IMR-90 (cell line): ENCODE data around the gene FARP1. TPM values are rescaled to one million over a fixed set of nuclear protein-coding genes. Genes with fewer than 3 reads are reported as not detected.

Experiments
- ATAC-seq: fragments of 200-7000 bp; cut with Tn5 transposase; 2 replicates; pipeline ENCODE4 v1.9.1; 2020; ENCODE audit warnings: low read depth, mild to moderate bottlenecking, moderate library complexity
- BruUV-seq: library from RNA; stranded (reverse); fragments of 400-500 nt; replicated peaks from 2 replicates; lab custom pipeline; 2021; lab: Mats Ljungman, UMichigan
- CTCF ChIA-PET: fragments of 300-600 bp; formaldehyde crosslinking; extraction: SDS; loops from one replicate; lab custom pipeline; 2021; ENCODE audit warnings: antibody characterized with exemption; lab: Yijun Ruan, JAX
- POLR2A ChIA-PET: fragments of 300-600 bp; sonication (Branson Sonifier 250); formaldehyde crosslinking; loops from one replicate; lab custom pipeline; 2022; ENCODE audit warnings: antibody characterized with exemption; ENCODE audit not compliant: unreplicated experiment; lab: Charles Lee
- DNase-seq: peaks from one replicate; pipeline ENCODE4 v3.0.0; 2013
- H2AFZ ChIP-seq: replicated peaks from 2 replicates; pipeline ENCODE3; 2013; ENCODE audit warnings: low read length, mild to moderate bottlenecking; ENCODE audit not compliant: poor library complexity
- H2AK5ac ChIP-seq: 2 replicates; pipeline ENCODE4 v1.6.1; 2013; ENCODE audit warnings: low read depth, low read length, inconsistent platforms
- H2AK9ac ChIP-seq: replicated peaks from 2 replicates; pipeline ENCODE3; 2013; ENCODE audit warnings: mild to moderate bottlenecking, low read depth, low read length, moderate library complexity; ENCODE audit not compliant: poor library complexity
- H2BK120ac ChIP-seq: 2 replicates; pipeline ENCODE4 v1.6.1; 2013; ENCODE audit warnings: low read depth, low read length, inconsistent platforms
- H2BK15ac ChIP-seq: 3 replicates; pipeline ENCODE4 v1.6.1; 2013; ENCODE audit warnings: low read depth, low read length, inconsistent platforms
- H2BK20ac ChIP-seq: 2 replicates; pipeline ENCODE4 v1.6.1; 2013; ENCODE audit warnings: low read depth, mild to moderate bottlenecking, inconsistent platforms, low read length, moderate library complexity
- H2BK5ac ChIP-seq: 2 replicates; pipeline ENCODE4 v1.6.1; 2013; ENCODE audit warnings: mild to moderate bottlenecking, low read depth, low read length, inconsistent platforms; ENCODE audit not compliant: poor library complexity, severe bottlenecking
- H3K14ac ChIP-seq: replicated peaks from 2 replicates; pipeline ENCODE4 v1.6.1; 2013; ENCODE audit warnings: low read depth, low read length, inconsistent platforms
- H3K18ac ChIP-seq: 2 replicates; pipeline ENCODE4 v1.6.1; 2013; ENCODE audit warnings: low read depth, low read length, control low read depth
- H3K23ac ChIP-seq: 2 replicates; pipeline ENCODE4 v1.6.1; 2013; ENCODE audit warnings: low read depth, low read length, inconsistent platforms
- H3K27ac ChIP-seq: 2 replicates; pipeline ENCODE4 v1.5.1; 2013; ENCODE audit warnings: mild to moderate bottlenecking, control low read depth, low read length; ENCODE audit not compliant: insufficient read depth
- H3K27me3 ChIP-seq: 2 replicates; pipeline ENCODE4 v1.6.1; 2013; ENCODE audit warnings: low read length; ENCODE audit not compliant: control insufficient read depth, insufficient read depth
- H3K36me3 ChIP-seq: 2 replicates; pipeline ENCODE4 v1.6.1; 2013; ENCODE audit warnings: low read length, mixed read lengths; ENCODE audit not compliant: control insufficient read depth, insufficient read depth
- H3K4ac ChIP-seq: 2 replicates; pipeline ENCODE4 v1.6.1; 2013; ENCODE audit warnings: low read depth, low read length, inconsistent platforms
- H3K4me1 ChIP-seq: 2 replicates; pipeline ENCODE4 v1.6.1; 2013; ENCODE audit warnings: low read length, mixed read lengths; ENCODE audit not compliant: control insufficient read depth, insufficient read depth
- H3K4me2 ChIP-seq: 2 replicates; pipeline ENCODE4 v1.6.1; 2013; ENCODE audit warnings: low read depth, mild to moderate bottlenecking, control low read depth, low read length, moderate library complexity
- H3K4me3 ChIP-seq: 2 replicates; pipeline ENCODE4 v1.5.1; 2013; ENCODE audit warnings: low read depth, mild to moderate bottlenecking, control low read depth, low read length, moderate library complexity; ENCODE audit not compliant: insufficient read depth
- H3K56ac ChIP-seq: 2 replicates; pipeline ENCODE4 v1.6.1; 2013; ENCODE audit warnings: low read length, inconsistent platforms; ENCODE audit not compliant: insufficient read depth; ENCODE audit errors: extremely low read depth
- H3K79me1 ChIP-seq, 2 experiments: 2 replicates each; pipeline ENCODE4 v1.6.1; 2013; ENCODE audit warnings: low read length in 2 of 2, inconsistent platforms in 1 of 2, low read depth in 1 of 2
- H3K9ac ChIP-seq: 2 replicates; pipeline ENCODE4 v1.6.1; 2013; ENCODE audit warnings: low read depth, low read length, control low read depth
- H3K9me1 ChIP-seq: 2 replicates; pipeline ENCODE4 v1.6.1; 2013; ENCODE audit warnings: low read length, inconsistent platforms; ENCODE audit not compliant: insufficient read depth
- H3K9me3 ChIP-seq: 2 replicates; pipeline ENCODE4 v1.6.1; 2013; ENCODE audit warnings: low read length; ENCODE audit not compliant: control insufficient read depth, insufficient read depth
- H4K20me1 ChIP-seq: 2 replicates; pipeline ENCODE4 v1.6.1; 2013; ENCODE audit warnings: low read length, inconsistent platforms; ENCODE audit not compliant: insufficient read depth
- H4K5ac ChIP-seq: 2 replicates; pipeline ENCODE4 v1.6.1; 2013; ENCODE audit warnings: mild to moderate bottlenecking, low read depth, low read length, control low read depth
- H4K8ac ChIP-seq, 2 experiments: 2 replicates each; pipeline ENCODE4 v1.6.1; 2013; ENCODE audit warnings: low read depth in 2 of 2, low read length in 2 of 2, control low read depth in 1 of 2, inconsistent platforms in 1 of 2
- H4K91ac ChIP-seq: 2 replicates; pipeline ENCODE4 v1.6.1; 2013; ENCODE audit warnings: low read depth, low read length, inconsistent platforms; ENCODE audit not compliant: insufficient read depth
- MXI1 ChIP-seq: IDR thresholded peaks from 2 replicates; pipeline ENCODE4 v1.6.1; 2012; ENCODE audit warnings: low read depth, mild to moderate bottlenecking, low read length, moderate library complexity, borderline replicate concordance
- RCOR1 ChIP-seq: IDR thresholded peaks from 2 replicates; pipeline ENCODE4 v1.6.1; 2012; ENCODE audit warnings: mild to moderate bottlenecking, low read length, improper control_type of control experiment; ENCODE audit not compliant: insufficient replicate concordance
- RFX5 ChIP-seq: IDR thresholded peaks from 2 replicates; pipeline ENCODE4 v1.8.0; 2012; ENCODE audit warnings: low read depth, mild to moderate bottlenecking, low read length, moderate library complexity
- SMC3 ChIP-seq: fragments of 150-350 bp; IDR thresholded peaks from 2 replicates; pipeline ENCODE4 v1.6.1; 2016; ENCODE audit warnings: low read depth, mild to moderate bottlenecking, antibody characterized with exemption, low read length, moderate library complexity
- WGBS, 2 experiments: methylation state at CpG; one replicate each; pipeline versions ENCODE4 v1.1.5 to v1.1.7; 2013; ENCODE audit warnings: missing lambda C conversion rate in 2 of 2; ENCODE audit not compliant: insufficient read length in 1 of 2; ENCODE audit errors: extremely low coverage in 2 of 2; 5-methylcytosine and 5-hydroxymethylcytosine counted together
- dilution Hi-C: fragments of 300-500 bp; cut with HindIII; formaldehyde crosslinking; loops from one replicate; pipeline ENCODE4 v1.14.3; 2018; ENCODE audit warnings: low sequenced_read_pairs; ENCODE audit not compliant: unreplicated experiment
- in situ Hi-C: fragments of 300-500 bp; cut with MboI; formaldehyde crosslinking; loops from 3 replicates; pipeline ENCODE4 v1.14.3; 2019; ENCODE audit warnings: low sequenced_read_pairs, inconsistent platforms, mixed read lengths
- intact Hi-C: fragments of 100-400 bp; cut with micrococcal nuclease; formaldehyde crosslinking; loops from 2 replicates; pipeline ENCODE4 v1.10.0; 2022
- polyA plus RNA-seq, 3 experiments: library from polyadenylated mRNA; depleted of rRNA; stranded (reverse); fragments of >200 nt; gene quantifications; 2 replicates each; pipeline ENCODE4 v1.2.3, GENCODE V29; 2012; ENCODE audit warnings: low replicate concordance in 1 of 3
- total RNA-seq: library from RNA; depleted of rRNA; stranded (reverse); fragments of >200 nt; gene quantifications from 2 replicates; pipeline ENCODE4 v1.2.3, GENCODE V29; 2012
- TF ChIP-seq, protein P1 (sequence below): fragments of 150-350 bp; IDR thresholded peaks from 2 replicates; pipeline ENCODE4 v1.6.1; 2016; ENCODE audit warnings: low read depth, mild to moderate bottlenecking, low read length, moderate library complexity, borderline replicate concordance

Gene FARP1
- total and polyA plus RNA-seq, 2 of the 4 experiments (the other 2 are of a cell fraction) = 39.6 to 57.0 TPM

- H3K4ac ChIP-seq = no peak overlapping the region
- no peak overlapping the region for H4K91ac ChIP-seq
- H2BK20ac ChIP-seq = no peak overlapping the region
- no peak overlapping the region for H2BK15ac ChIP-seq
- TF ChIP-seq MXI1 = no peak
- TF ChIP-seq RFX5 = no peak
- no peak for TF ChIP-seq SMC3
- TF ChIP-seq RCOR1 = no peak
- TF ChIP-seq, protein P1, sequence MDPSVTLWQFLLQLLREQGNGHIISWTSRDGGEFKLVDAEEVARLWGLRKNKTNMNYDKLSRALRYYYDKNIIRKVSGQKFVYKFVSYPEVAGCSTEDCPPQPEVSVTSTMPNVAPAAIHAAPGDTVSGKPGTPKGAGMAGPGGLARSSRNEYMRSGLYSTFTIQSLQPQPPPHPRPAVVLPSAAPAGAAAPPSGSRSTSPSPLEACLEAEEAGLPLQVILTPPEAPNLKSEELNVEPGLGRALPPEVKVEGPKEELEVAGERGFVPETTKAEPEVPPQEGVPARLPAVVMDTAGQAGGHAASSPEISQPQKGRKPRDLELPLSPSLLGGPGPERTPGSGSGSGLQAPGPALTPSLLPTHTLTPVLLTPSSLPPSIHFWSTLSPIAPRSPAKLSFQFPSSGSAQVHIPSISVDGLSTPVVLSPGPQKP = no peak
- no peak overlapping the region for H3K9ac ChIP-seq
- no peak for ATAC-seq
- no TSS peak for BruUV-seq
- in situ Hi-C loops (loop anchor here (10.0 kb wide), 1 partner anchor 385 kb away; no protein-coding TSS in a partner anchor), intact Hi-C loops (no loop called here), dilution Hi-C loops (loop anchor here (25.0 kb wide), 1 partner anchor 212 kb away; no protein-coding TSS in a partner anchor)
- CTCF ChIA-PET = interaction anchor here (1.4 kb wide), 1 partner anchor 204 kb away, joined by 5 read pairs; no protein-coding TSS in a partner anchor
- peak overlapping the region; percentile 65; the same call in 1 of the 2 replicates for H3K14ac ChIP-seq
- H3K9me1 ChIP-seq = peaks cover 15% of the 10 kb centered on the region
- no CpG with 5 or more reads among the region's 1 CpG for WGBS, 2 experiments
- no peak overlapping the region for H4K5ac ChIP-seq
- H3K9me3 ChIP-seq = no peaks in the 10 kb centered on the region
- H4K8ac ChIP-seq = no peak overlapping the region
- peaks cover 51% of the 10 kb centered on the region for H3K36me3 ChIP-seq
- peak; percentile 37 for DNase-seq
- no peak overlapping the region for H3K4me3 ChIP-seq
- H3K23ac ChIP-seq = peak overlapping the region; percentile 81; the same call in 1 of the 2 replicates
- no peak overlapping the region for H3K56ac ChIP-seq
- no peak overlapping the region for H2AK5ac ChIP-seq
- H3K4me2 ChIP-seq = no peak overlapping the region
- H2BK120ac ChIP-seq = no peak overlapping the region
- no peak overlapping the region for H2BK5ac ChIP-seq
- H4K20me1 ChIP-seq = peaks cover 36% of the 10 kb centered on the region
- H3K27ac ChIP-seq = no peak overlapping the region; the same call in 1 of the 2 replicates
- peaks cover 9 to 64% of the 10 kb centered on the region in 2 experiments; a peak in 3 of 4 replicates for H3K79me1 ChIP-seq
- no peaks in the 10 kb centered on the region for H3K27me3 ChIP-seq
- H2AFZ ChIP-seq = no peak overlapping the region
- H2AK9ac ChIP-seq = no peak overlapping the region
- H3K18ac ChIP-seq = no peak overlapping the region
- POLR2A ChIA-PET = no interaction called here
- H3K4me1 ChIP-seq = peaks cover 14% of the 10 kb centered on the region
Observed at GRCh38 chr13:98450026-98450425, 307.1 kb downstream of the FARP1 start.
